Uterus (tissue), 2 donors: ENCODE measurements around the gene SEC14L5.

Source experiments
- CTCF ChIP-seq, 4 experiments: fragments of 200-600 bp in 2 of 4; fragments of 450-650 bp in 2 of 4; sonication (generic) in 2 of 4; IDR thresholded peaks; one replicate each; pipeline ENCODE4 v1.5.1; 2016 to 2019; ENCODE audit warnings: antibody characterized with exemption in 4 of 4, mild to moderate bottlenecking in 2 of 4, moderate library complexity in 1 of 4
- POLR2A ChIP-seq, 2 donors: fragments of 450-650 bp; IDR thresholded peaks; one replicate each; pipeline ENCODE4 v1.6.1; 2016; ENCODE audit warnings: antibody characterized with exemption in 2 of 2, mild to moderate bottlenecking in 1 of 2, moderate library complexity in 1 of 2

- TF ChIP-seq CTCF (IDR thresholded peaks at IDR 0.05) = no peak
- TF ChIP-seq POLR2A (IDR thresholded peaks at IDR 0.05) = no peak
These were observed 2.4 kb downstream of the SEC14L5 start for GRCh38 chr16:4960579-4960978.
